HL-60 (cell line): Measurements from ENCODE around the gene SETD3.

Experiments
- CTCF ChIP-seq: IDR thresholded peaks from one replicate; pipeline ENCODE4 v1.5.1; 2011; ENCODE audit warnings: low read length, control low read depth, inconsistent platforms; ENCODE audit not compliant: insufficient read depth
- POLR2AphosphoS5 ChIP-seq: IDR thresholded peaks from 2 replicates; pipeline ENCODE4 v1.6.1; 2012; ENCODE audit warnings: low read depth
- SPI1 ChIP-seq: IDR thresholded peaks from 2 replicates; pipeline ENCODE4 v1.6.1; 2012; ENCODE audit warnings: low read depth, mild to moderate bottlenecking, borderline replicate concordance

- no peak for TF ChIP-seq CTCF
- TF ChIP-seq POLR2AphosphoS5, result no peak
- no peak for TF ChIP-seq SPI1
Observed at GRCh38 chr14:99384450-99385417, 95.9 kb downstream of the SETD3 start.
